Vagina (tissue), 2 donors: ENCODE results near the gene MARK2. TPM values are rescaled to one million over a fixed set of nuclear protein-coding genes. Genes with fewer than 3 reads are reported as not detected.
"Not testable (repeated sequence)": the region's sequence is repeated elsewhere in the genome, so short reads cannot be mapped to it uniquely, and the experiment has no call there.

Source experiments
- DNase-seq, 2 donors: peaks; one replicate each; pipeline ENCODE4 v3.0.0-alpha.2; 2017; ENCODE audit errors: extremely low spot score in 2 of 2
- H3K27ac ChIP-seq: fragments of 200-600 bp; sonication (generic); one replicate; pipeline ENCODE4 v1.5.1; 2019
- H3K27me3 ChIP-seq: fragments of 200-600 bp; sonication (generic); one replicate; pipeline ENCODE4 v1.5.1; 2019
- H3K36me3 ChIP-seq, 2 donors: fragments of 200-600 bp; sonication (generic); one replicate each; pipeline ENCODE4 v1.5.1; 2017 to 2019
- H3K4me1 ChIP-seq: fragments of 200-600 bp; sonication (generic); one replicate; pipeline ENCODE4 v1.5.1; 2019
- H3K4me3 ChIP-seq, 2 donors: fragments of 200-600 bp; sonication (generic); 1 replicate in 1 of 2; 2 replicates in 1 of 2; pipeline ENCODE4 v1.5.1; 2016 to 2019
- H3K9me3 ChIP-seq: fragments of 200-600 bp; sonication (generic); one replicate; pipeline ENCODE4 v1.5.1; 2019
- CTCF ChIP-seq, 3 experiments: fragments of 450-650 bp in 2 of 3; fragments of 200-600 bp in 1 of 3; sonication (generic) in 1 of 3; IDR thresholded peaks; one replicate each; pipeline ENCODE4 v1.5.1; 2017 to 2019; ENCODE audit warnings: antibody characterized with exemption in 3 of 3, mild to moderate bottlenecking in 2 of 3, moderate library complexity in 2 of 3
- POLR2A ChIP-seq, 2 donors: fragments of 450-650 bp; IDR thresholded peaks; one replicate each; pipeline ENCODE4 v1.6.1; 2017; ENCODE audit warnings: antibody characterized with exemption in 2 of 2, mild to moderate bottlenecking in 2 of 2, moderate library complexity in 2 of 2
- POLR2AphosphoS5 ChIP-seq, 2 donors: sonication (generic); formaldehyde crosslinking; IDR thresholded peaks; one replicate each; pipeline ENCODE4 v1.9.0; 2017; ENCODE audit warnings: antibody characterized with exemption in 2 of 2, mild to moderate bottlenecking in 2 of 2, low read depth in 1 of 2; ENCODE audit not compliant: insufficient read depth in 1 of 2
- intact Hi-C: fragments of 100-400 bp; cut with DNase I; formaldehyde crosslinking; loops from one replicate; pipeline ENCODE4 v1.15.1; 2023
- total RNA-seq: library from RNA; depleted of rRNA; stranded (reverse); fragments of >200 nt; gene quantifications from one replicate; pipeline ENCODE4 v1.2.3, GENCODE V29; 2016

The MARK2 gene
- total RNA-seq, 1 donor from 2014 or later, result 35.6 TPM

GRCh38 chr11:63858628-63859550 lies 20.0 kb downstream of the MARK2 start:
- intact Hi-C loops, result no loop called here
- Histone ChIP-seq H3K27me3 (no peaks in the 10 kb centered on the region), H3K4me1 (peaks cover 19% of the 10 kb centered on the region), H3K4me3 (no peak overlapping the region), H3K9me3 (no peaks in the 10 kb centered on the region), H3K36me3 (peaks cover 0 to 12% of the 10 kb centered on the region in 2 donors), H3K27ac (no peak overlapping the region)
- TF ChIP-seq POLR2AphosphoS5 (IDR thresholded peaks at IDR 0.05; ENCODE audit: insufficient read depth in 1 of 2, low read depth in 1 of 2), result no peak
- TF ChIP-seq POLR2A (IDR thresholded peaks at IDR 0.05), result no peak
- TF ChIP-seq CTCF (IDR thresholded peaks at IDR 0.05), result no peak
- no peak for DNase-seq

GRCh38 chr11:63862923-63863322 lies 24.0 kb downstream of the MARK2 start:
- H3K9me3 ChIP-seq, result no peaks in the 10 kb centered on the region
- peaks cover 0 to 12% of the 10 kb centered on the region in 2 donors for H3K36me3 ChIP-seq
- H3K27ac ChIP-seq, result no peak overlapping the region
- H3K4me1 ChIP-seq, result peaks cover 39% of the 10 kb centered on the region
- TF ChIP-seq POLR2AphosphoS5 (IDR thresholded peaks at IDR 0.05; ENCODE audit: insufficient read depth in 1 of 2, low read depth in 1 of 2) (no peak), POLR2A (IDR thresholded peaks at IDR 0.05) (no peak), CTCF (IDR thresholded peaks at IDR 0.05) (no peak)
- no peak for DNase-seq
- no peak overlapping the region for H3K4me3 ChIP-seq
- no peaks in the 10 kb centered on the region for H3K27me3 ChIP-seq
- intact Hi-C loops, result no loop called here

- H3K27me3 ChIP-seq, H3K27ac ChIP-seq, H3K9me3 ChIP-seq, H3K4me3 ChIP-seq, intact Hi-C loops, DNase-seq: not testable (repeated sequence)
- Histone ChIP-seq H3K36me3 (peaks cover 0 to 12% of the 10 kb centered on the region in 2 donors), H3K4me1 (peaks cover 39% of the 10 kb centered on the region)
Observed at GRCh38 chr11:63863620-63864019, 24.7 kb downstream of the MARK2 start.

- no peak for DNase-seq
- intact Hi-C loops, result no loop called here
- Histone ChIP-seq H3K9me3 (no peaks in the 10 kb centered on the region), H3K4me3 (no peak overlapping the region), H3K36me3 (peaks cover 0 to 12% of the 10 kb centered on the region in 2 donors), H3K4me1 (peaks cover 57% of the 10 kb centered on the region), H3K27me3 (no peaks in the 10 kb centered on the region), H3K27ac (no peak overlapping the region)
- TF ChIP-seq POLR2A (IDR thresholded peaks at IDR 0.05) (no peak), CTCF (IDR thresholded peaks at IDR 0.05) (no peak)
Observed at GRCh38 chr11:63866211-63866610, 27.3 kb downstream of the MARK2 start.

- H3K9me3 ChIP-seq, result no peaks in the 10 kb centered on the region
- no peak overlapping the region for H3K27ac ChIP-seq
- no peaks in the 10 kb centered on the region for H3K27me3 ChIP-seq
- H3K4me1 ChIP-seq, result peaks cover 70% of the 10 kb centered on the region
- no peak for DNase-seq
- intact Hi-C loops, result no loop called here
- no peak overlapping the region for H3K4me3 ChIP-seq
- H3K36me3 ChIP-seq, result peaks cover 0 to 5% of the 10 kb centered on the region in 2 donors
- no peak for TF ChIP-seq POLR2A (IDR thresholded peaks at IDR 0.05)
- TF ChIP-seq CTCF (IDR thresholded peaks at IDR 0.05), result no peak
- no peak for TF ChIP-seq POLR2AphosphoS5 (IDR thresholded peaks at IDR 0.05; ENCODE audit: insufficient read depth in 1 of 2, low read depth in 1 of 2)
Observed at GRCh38 chr11:63867511-63867910, 28.6 kb downstream of the MARK2 start.
